ENCODE results near the gene CNP. TPM values are rescaled to one million over a fixed set of nuclear protein-coding genes. Genes with fewer than 3 reads are reported as not detected.
"Not testable (repeated sequence)": the region's sequence is repeated elsewhere in the genome, so short reads cannot be mapped to it uniquely, and the experiment has no call there.

The CNP gene
- total RNA-seq, 1 donor from 2014 or later: 51.1 TPM

DNA sequence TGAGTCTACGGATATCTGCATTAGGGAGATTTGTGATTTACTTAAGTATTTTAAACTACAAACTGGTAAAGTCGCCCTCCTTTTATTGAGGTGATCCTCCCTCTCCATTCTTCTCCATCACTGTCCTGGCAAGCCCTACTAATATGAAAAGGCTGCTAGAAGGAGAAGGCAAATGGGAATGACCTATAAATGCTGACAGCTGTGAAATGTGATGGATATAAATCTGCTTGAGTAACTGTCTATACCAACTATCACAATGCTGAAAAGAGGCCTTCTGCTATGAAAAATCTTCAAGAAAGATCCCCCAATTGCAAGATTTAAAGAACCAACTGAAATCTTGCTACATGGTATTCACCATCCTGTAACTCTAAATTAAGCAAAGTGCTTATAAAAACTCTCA is 35.1 kb downstream of the CNP start:
- peaks cover 69% of the 10 kb centered on the region for H3K36me3 ChIP-seq
- ATAC-seq (no peak), DNase-seq (no peak)
- no peak overlapping the region for H3K27ac ChIP-seq
- no peak overlapping the region for H3K4me3 ChIP-seq
- no peaks in the 10 kb centered on the region for H3K9me3 ChIP-seq
- H3K27me3 ChIP-seq: no peaks in the 10 kb centered on the region
- intact Hi-C loops (cut with DNase I): no loop called here
- peaks cover 12% of the 10 kb centered on the region for H3K4me1 ChIP-seq
- TF ChIP-seq, protein P1, sequence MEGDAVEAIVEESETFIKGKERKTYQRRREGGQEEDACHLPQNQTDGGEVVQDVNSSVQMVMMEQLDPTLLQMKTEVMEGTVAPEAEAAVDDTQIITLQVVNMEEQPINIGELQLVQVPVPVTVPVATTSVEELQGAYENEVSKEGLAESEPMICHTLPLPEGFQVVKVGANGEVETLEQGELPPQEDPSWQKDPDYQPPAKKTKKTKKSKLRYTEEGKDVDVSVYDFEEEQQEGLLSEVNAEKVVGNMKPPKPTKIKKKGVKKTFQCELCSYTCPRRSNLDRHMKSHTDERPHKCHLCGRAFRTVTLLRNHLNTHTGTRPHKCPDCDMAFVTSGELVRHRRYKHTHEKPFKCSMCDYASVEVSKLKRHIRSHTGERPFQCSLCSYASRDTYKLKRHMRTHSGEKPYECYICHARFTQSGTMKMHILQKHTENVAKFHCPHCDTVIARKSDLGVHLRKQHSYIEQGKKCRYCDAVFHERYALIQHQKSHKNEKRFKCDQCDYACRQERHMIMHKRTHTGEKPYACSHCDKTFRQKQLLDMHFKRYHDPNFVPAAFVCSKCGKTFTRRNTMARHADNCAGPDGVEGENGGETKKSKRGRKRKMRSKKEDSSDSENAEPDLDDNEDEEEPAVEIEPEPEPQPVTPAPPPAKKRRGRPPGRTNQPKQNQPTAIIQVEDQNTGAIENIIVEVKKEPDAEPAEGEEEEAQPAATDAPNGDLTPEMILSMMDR (IDR thresholded peaks at IDR 0.05): no peak

DNA sequence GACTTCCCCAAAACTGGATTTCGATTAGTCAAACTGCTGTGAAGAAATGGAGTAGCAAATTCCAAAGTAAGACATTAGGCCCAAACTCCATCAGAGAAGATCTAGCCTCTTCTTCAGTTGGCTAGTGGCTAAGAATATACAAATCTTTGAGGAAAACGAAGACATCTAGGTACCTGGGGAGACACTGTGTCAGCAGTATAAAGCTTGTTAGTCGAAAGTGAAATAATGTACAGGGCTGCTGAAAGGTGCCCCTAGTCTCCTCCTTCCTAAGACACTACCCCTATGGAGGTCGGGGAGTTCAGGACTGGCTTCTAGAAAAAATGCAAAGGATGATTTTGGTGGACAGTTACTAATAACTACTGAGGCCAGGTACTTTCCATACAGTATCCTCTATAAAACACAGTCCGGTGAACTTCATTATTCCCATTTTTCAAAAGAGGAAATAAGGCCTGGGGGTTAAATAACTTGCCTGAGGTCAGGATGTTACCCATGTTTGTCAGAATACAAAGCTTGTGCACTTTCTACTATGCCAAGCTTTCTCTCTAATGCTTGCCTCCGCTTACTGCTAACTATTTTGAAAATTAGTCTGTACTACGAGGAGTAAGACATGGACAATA is 35.7 kb downstream of the CNP start:
- H3K4me1 ChIP-seq: peaks cover 17% of the 10 kb centered on the region
- H3K9me3 ChIP-seq: no peaks in the 10 kb centered on the region
- ATAC-seq: no peak
- H3K36me3 ChIP-seq: peaks cover 63% of the 10 kb centered on the region
- intact Hi-C loops (cut with DNase I): no loop called here
- no peaks in the 10 kb centered on the region for H3K27me3 ChIP-seq
- DNase-seq: no peak
- no peak overlapping the region for H3K4me3 ChIP-seq
- TF ChIP-seq, protein P1 (IDR thresholded peaks at IDR 0.05): no peak
- no peak overlapping the region for H3K27ac ChIP-seq

DNA sequence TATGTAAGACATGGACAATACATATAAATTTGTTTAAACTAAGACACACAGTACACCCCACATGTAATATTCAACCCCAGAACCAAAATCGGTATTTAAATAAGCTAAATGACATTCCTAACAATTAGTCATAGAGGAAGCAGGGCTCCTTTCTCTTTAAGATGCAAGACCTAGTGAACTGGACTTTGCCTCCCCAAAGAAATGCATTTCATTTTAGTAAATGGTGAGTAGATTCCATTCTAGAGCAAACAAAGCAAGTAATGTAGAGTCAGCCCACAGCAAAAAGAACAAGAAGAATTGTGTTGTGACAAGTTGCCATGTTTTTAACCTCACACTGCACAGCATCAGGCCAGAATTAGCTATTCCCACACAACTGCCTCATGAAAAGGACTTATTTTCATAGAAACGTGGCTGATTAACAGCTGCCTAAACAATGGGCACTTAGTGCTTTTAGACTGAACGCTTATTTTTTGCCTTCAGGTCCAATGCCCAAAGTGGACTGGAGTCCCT is 36.3 kb downstream of the CNP start:
- H3K4me3 ChIP-seq: no peak overlapping the region
- no peaks in the 10 kb centered on the region for H3K27me3 ChIP-seq
- peaks cover 57% of the 10 kb centered on the region for H3K36me3 ChIP-seq
- H3K4me1 ChIP-seq: peaks cover 18% of the 10 kb centered on the region
- ATAC-seq (no peak), DNase-seq (no peak)
- TF ChIP-seq, protein P1 (IDR thresholded peaks at IDR 0.05): no peak
- intact Hi-C loops (cut with DNase I): no loop called here
- H3K27ac ChIP-seq: no peak overlapping the region
- H3K9me3 ChIP-seq: no peaks in the 10 kb centered on the region

DNA sequence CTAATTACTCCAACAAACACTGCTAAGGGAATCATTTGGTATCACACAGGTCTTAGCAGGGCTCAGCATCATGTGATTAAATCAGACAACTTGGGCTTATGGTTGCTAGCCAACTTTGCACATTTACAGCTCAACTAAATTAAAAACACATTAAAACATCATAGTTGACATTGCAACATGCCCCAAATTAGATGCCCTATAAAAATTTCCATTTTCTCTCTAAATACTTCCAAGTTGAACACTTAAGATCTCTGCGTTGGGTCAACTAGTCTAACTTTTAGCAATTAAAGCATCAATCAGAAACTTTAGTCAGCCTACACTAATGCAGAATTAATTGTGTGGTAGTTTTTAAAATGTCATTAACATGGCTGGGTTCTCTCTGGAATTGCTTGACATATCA is 38.6 kb downstream of the CNP start:
- ATAC-seq: no peak
- Histone ChIP-seq H3K27ac (no peak overlapping the region), H3K27me3 (no peaks in the 10 kb centered on the region), H3K4me1 (peaks cover 30% of the 10 kb centered on the region), H3K9me3 (no peaks in the 10 kb centered on the region), H3K4me3 (no peak overlapping the region), H3K36me3 (peaks cover 34% of the 10 kb centered on the region)
- TF ChIP-seq, protein P1 (IDR thresholded peaks at IDR 0.05): no peak
- intact Hi-C loops (cut with DNase I): no loop called here
- DNase-seq: no peak

DNA sequence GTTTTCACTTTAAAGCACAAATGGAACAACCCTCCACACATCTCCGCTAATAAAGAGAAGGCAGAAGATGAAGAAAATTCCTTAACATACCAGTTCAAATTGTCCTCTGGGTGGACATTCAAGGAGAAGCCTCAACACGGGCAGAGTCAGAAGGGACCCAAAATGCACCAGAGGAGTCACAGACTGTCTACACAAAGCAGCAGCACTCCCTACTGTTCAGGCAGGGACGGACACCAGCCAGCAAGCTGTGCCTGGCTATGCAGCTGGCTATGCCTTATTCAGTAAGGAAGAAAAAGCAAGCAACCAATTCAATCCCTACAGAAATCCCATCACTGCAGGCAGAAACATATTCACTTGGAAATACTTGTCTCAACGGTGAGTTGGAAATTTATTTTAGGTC is 42.6 kb downstream of the CNP start:
- Histone ChIP-seq H3K36me3 (no peaks in the 10 kb centered on the region), H3K4me3 (no peak overlapping the region), H3K9me3 (no peaks in the 10 kb centered on the region), H3K4me1 (peaks cover 42% of the 10 kb centered on the region), H3K27ac (no peak overlapping the region), H3K27me3 (no peaks in the 10 kb centered on the region)
- TF ChIP-seq, protein P1 (IDR thresholded peaks at IDR 0.05): no peak
- intact Hi-C loops (cut with DNase I): no loop called here
- peak; percentile 27 for ATAC-seq
- no peak for DNase-seq

DNA sequence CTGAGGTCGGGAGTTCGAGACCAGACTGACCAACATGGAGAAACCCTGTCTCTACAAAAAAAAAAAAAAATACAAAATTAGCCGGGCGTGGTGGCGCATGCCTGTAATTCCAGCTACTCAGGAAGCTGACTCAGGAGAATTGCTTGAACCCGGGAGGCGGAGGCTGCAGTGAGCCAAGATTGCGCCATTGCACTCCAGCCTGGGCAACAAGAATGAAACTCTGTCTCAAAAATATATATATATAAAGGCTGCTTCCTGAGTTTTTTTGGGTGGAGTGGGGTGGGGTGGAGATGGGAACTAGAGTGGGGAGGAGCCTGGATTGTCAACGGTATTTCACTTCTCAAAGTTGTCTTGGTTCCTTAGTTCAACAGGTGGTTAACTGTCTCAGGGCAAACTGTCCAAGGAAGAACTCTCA is 43.7 kb downstream of the CNP start:
- H3K9me3 ChIP-seq; H3K27ac ChIP-seq; H3K4me3 ChIP-seq; DNase-seq; H3K27me3 ChIP-seq; intact Hi-C loops (cut with DNase I); H3K36me3 ChIP-seq: not testable (repeated sequence)
- ATAC-seq: peak; percentile 66
- H3K4me1 ChIP-seq: peaks cover 49% of the 10 kb centered on the region

All from upper lobe of right lung (tissue), 1 donor.